Mucosa of descending colon (tissue), 3 donors: Measurements from ENCODE around the gene IGSF6. TPM values are rescaled to one million over a fixed set of nuclear protein-coding genes. Genes with fewer than 3 reads are reported as not detected.

Experiments used
- ATAC-seq: fragments of 200-7000 bp; cut with Tn5 transposase; one replicate; pipeline ENCODE4 v1.9.1; 2020; ENCODE audit warnings: mild to moderate bottlenecking, moderate library complexity
- DNase-seq, 3 donors: peaks; one replicate each; pipeline ENCODE4 v3.0.0-alpha.2; 2020
- H3K36me3 ChIP-seq: fragments of 200-600 bp; one replicate; pipeline ENCODE4 v1.8.0; 2021; ENCODE audit warnings: low read depth, mild to moderate bottlenecking
- H3K4me1 ChIP-seq: fragments of 200-600 bp; one replicate; pipeline ENCODE4 v1.8.0; 2021; ENCODE audit warnings: low read depth, mild to moderate bottlenecking
- H3K4me3 ChIP-seq: fragments of 200-600 bp; one replicate; pipeline ENCODE4 v1.8.0; 2021; ENCODE audit warnings: mild to moderate bottlenecking
- H3K9me3 ChIP-seq: fragments of 200-600 bp; one replicate; pipeline ENCODE4 v1.8.0; 2021; ENCODE audit warnings: mild to moderate bottlenecking
- intact Hi-C, 2 donors: fragments of 100-400 bp; cut with DNase I in 1 of 2; cut with micrococcal nuclease in 1 of 2; formaldehyde crosslinking; loops; one replicate each; pipeline versions ENCODE4 v1.11.0 to v1.11.1; 2022; cut with DNase I, micrococcal nuclease
- total RNA-seq, 3 donors: library from RNA; stranded (reverse); fragmentation: NEBNext Ultra II Directional in 2 of 3; extraction: Animal tissue kit (Norgen Biotek cat#: 25700) in 2 of 3; gene quantifications; one replicate each; pipeline versions ENCODE4 v1.2.1 to v1.2.4, GENCODE V29; 2021 to 2023
- TF ChIP-seq, protein P1 (sequence below): fragments of 200-600 bp; IDR thresholded peaks from one replicate; pipeline ENCODE4 v1.8.0; 2022; ENCODE audit warnings: antibody characterized with exemption, mild to moderate bottlenecking
- donor health status: DM: no; HTN: no; CAD: no; lungs with moderate emphysema.
- donor health status: DM: no; HTN: no; CAD: no.
- donor health status: DM: no; HTN: yes; CAD: no.

Gene IGSF6
- total RNA-seq, 3 donors from 2014 or later = 3.5 to 7.3 (median 4.6) TPM

- no peaks in the 10 kb centered on the region for H3K36me3 ChIP-seq
- no peak overlapping the region for H3K4me3 ChIP-seq
- TF ChIP-seq, protein P1, sequence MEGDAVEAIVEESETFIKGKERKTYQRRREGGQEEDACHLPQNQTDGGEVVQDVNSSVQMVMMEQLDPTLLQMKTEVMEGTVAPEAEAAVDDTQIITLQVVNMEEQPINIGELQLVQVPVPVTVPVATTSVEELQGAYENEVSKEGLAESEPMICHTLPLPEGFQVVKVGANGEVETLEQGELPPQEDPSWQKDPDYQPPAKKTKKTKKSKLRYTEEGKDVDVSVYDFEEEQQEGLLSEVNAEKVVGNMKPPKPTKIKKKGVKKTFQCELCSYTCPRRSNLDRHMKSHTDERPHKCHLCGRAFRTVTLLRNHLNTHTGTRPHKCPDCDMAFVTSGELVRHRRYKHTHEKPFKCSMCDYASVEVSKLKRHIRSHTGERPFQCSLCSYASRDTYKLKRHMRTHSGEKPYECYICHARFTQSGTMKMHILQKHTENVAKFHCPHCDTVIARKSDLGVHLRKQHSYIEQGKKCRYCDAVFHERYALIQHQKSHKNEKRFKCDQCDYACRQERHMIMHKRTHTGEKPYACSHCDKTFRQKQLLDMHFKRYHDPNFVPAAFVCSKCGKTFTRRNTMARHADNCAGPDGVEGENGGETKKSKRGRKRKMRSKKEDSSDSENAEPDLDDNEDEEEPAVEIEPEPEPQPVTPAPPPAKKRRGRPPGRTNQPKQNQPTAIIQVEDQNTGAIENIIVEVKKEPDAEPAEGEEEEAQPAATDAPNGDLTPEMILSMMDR = no peak
- H3K4me1 ChIP-seq = no peaks in the 10 kb centered on the region
- DNase-seq (no peak), ATAC-seq (no peak)
- intact Hi-C loops = no loop called here
- H3K9me3 ChIP-seq = no peaks in the 10 kb centered on the region
These were observed 23.6 kb downstream of the IGSF6 start for GRCh38 chr16:21628772-21629171.

DNA sequence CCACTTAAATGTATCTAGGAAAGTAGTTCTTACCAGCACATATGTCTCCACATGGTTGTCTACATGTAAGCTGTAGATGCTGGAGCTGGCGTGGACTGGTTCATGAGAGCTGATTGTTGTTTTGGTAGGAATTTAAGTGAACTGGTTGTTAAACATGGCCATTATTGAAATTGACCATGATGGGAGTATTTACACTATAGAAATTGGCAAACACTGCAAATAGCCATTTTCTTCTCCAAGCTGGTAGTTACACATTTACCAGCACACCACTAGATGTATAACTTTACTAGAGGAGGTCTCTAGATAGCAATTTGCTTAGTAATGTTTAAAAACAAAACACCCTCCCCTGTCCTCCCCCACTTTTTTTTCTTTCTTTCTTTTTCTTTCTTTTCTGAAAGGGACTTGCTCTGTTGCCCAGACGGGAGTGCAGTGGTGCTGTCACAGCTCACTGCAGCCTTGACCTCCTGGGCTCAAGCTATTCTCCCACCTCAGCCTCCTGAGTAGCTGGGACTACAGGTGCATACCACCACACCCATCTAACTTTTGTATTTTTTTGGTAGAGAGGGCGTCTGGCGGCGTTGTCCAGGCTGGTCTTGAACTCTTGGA lies 24.2 kb downstream of the IGSF6 start:
- Histone ChIP-seq H3K4me1 (no peaks in the 10 kb centered on the region), H3K4me3 (no peak overlapping the region), H3K9me3 (no peaks in the 10 kb centered on the region), H3K36me3 (no peaks in the 10 kb centered on the region)
- no peak for DNase-seq
- TF ChIP-seq, protein P1 = no peak
- ATAC-seq = no peak
- intact Hi-C loops = no loop called here

DNA sequence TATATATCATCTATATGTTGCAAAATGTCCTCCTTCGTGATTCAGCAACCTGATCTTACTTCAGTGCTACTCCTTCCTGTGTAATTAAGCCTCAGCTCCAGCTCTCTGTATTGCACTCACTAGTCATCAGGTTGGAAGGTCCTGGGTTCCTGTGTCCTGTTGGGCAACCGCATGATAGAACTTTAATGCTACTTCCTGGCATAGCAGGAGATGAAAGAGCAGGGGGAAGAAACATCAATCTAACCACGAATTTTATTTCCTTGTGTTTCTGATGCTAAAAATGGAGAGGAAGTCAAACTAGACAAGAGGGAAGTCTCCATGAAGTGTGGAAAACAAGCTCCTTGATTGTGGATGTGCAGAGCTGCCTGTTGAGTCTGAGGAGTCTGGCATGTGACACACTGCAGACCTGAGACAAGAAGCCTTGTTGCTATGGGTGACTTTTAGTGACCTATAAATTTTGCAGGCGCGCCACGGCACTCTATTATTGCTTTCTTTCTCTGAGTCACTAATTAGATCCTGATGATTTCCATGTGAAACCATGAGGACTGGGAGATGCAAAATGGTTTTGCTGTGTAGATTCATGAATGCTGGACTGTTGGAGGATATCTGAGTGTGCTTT lies 25.6 kb downstream of the IGSF6 start:
- H3K4me1 ChIP-seq = no peaks in the 10 kb centered on the region
- TF ChIP-seq, protein P1 = no peak
- no peaks in the 10 kb centered on the region for H3K36me3 ChIP-seq
- H3K4me3 ChIP-seq = no peak overlapping the region
- peak; percentile 95 for ATAC-seq
- DNase-seq = no peak
- intact Hi-C loops = no loop called here
- H3K9me3 ChIP-seq = no peaks in the 10 kb centered on the region

- intact Hi-C loops = no loop called here
- H3K4me3 ChIP-seq = no peak overlapping the region
These were observed 27.4 kb downstream of the IGSF6 start for GRCh38 chr16:21625026-21625425.

GRCh38 chr16:21622545-21622944 lies 29.9 kb downstream of the IGSF6 start:
- TF ChIP-seq, protein P1 = no peak
- no peaks in the 10 kb centered on the region for H3K36me3 ChIP-seq
- DNase-seq (no peak), ATAC-seq (no peak)
- H3K4me3 ChIP-seq = no peak overlapping the region
- intact Hi-C loops = no loop called here
- H3K4me1 ChIP-seq = no peaks in the 10 kb centered on the region
- H3K9me3 ChIP-seq = no peaks in the 10 kb centered on the region

More at GRCh38 chr16:21625026-21625425, 27.4 kb downstream of the IGSF6 start:
- Histone ChIP-seq H3K9me3 (no peaks in the 10 kb centered on the region), H3K36me3 (no peaks in the 10 kb centered on the region), H3K4me1 (no peaks in the 10 kb centered on the region)
- TF ChIP-seq, protein P1 = no peak
- no peak for ATAC-seq
- no peak for DNase-seq
